Measurements from ENCODE around the gene LAMA2. TPM values are rescaled to one million over a fixed set of nuclear protein-coding genes. Genes with fewer than 3 reads are reported as not detected.
"Not testable (repeated sequence)": the region's sequence is repeated elsewhere in the genome, so short reads cannot be mapped to it uniquely, and the experiment has no call there.

LAMA2 gene
- total RNA-seq, 1 experiment from 2014 or later = 3.7 TPM

DNA sequence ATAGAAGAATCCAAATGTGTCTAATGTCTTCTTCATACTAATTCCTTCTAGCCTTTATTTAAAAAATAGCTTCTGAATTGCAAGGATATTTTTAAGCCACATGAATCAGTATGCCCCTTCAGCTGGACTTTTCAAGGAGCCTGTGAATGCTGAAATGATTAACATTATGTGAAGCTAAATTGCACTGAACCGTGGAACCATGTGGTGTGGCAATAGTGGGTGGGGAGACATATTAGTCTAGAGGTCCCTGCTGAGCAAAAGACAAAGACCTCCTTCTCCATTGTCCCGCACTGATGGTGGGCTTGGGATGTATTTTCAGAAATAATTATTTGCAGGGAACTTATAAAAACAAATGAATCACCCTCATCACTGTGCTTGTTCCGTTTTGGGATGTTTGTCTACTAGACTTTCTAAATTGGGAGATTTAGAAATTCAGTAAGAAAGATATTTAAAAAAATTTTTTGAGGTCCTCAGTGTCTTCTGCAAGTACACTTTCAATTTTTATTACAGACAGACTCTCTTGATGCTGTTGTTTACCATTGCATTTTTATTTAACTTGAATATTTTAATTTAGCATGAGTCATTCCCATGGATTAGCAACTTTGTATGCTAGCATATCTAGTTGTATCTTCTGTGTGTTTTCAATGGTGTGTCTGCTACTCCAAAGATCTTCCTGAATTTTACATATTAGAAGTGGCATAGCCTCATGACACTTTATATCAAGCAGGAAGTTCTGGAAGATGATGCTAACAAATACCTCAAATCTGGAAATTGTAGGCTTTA lies 238.1 kb downstream of the LAMA2 start:
- DNase-seq (ENCODE audit: low spot score) = no peak

GRCh38 chr6:129124347-129124746 lies 241.4 kb downstream of the LAMA2 start:
- no peak for DNase-seq (ENCODE audit: low spot score)

DNA sequence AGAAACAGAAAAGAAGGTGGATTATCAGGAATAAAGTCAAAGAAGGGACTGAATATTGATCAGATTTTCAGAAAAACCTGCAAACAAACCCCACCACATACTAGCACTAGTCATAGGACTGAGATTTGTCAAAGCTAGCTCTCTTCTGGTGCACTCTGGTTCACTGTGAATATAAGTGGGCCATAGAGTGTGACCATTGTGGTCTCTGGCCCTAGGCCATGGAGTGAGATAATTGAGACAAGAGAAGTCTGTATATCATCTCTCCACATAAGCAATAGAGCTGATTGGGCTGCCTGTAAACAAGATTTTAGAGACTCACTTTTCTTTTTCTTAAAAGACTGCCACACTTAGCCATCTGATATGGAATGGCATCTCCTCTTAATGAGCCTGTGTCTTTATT lies 247.2 kb downstream of the LAMA2 start:
- DNase-seq (ENCODE audit: low spot score) = no peak

DNA sequence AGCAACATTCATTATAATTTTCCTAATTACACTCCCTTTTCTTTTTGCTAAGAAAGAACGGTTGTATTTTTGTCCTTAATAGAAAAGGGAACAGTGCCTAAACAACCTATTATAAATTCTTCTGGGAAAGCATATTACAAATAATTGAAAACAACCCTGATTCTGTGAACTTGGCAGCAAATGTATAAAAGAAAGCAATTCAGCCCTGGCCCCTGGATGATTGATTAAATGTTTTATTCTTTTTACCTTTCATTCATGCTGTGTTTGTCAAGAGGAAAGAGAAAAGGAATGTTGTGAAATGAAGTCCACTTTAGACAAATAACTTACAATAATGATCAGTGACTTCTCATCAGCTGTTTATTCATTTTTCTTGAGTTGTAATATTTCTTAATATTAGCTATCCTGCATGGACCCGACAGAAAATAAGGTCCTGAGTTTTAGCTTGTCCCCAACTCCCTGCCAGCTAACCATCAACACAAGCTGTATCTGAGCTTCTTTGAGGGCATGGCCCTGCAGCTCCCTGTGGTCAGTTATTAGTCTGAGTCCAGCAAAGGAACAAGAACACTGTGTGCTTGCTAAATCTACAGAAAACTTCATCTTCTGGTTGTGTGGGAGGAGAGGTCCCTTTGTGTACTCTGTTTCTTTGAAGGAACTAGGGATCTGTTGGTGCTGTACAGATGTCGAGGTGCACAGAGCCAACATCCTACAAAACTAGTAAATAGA lies 248.2 kb downstream of the LAMA2 start:
- no peak for DNase-seq (ENCODE audit: low spot score)

DNA sequence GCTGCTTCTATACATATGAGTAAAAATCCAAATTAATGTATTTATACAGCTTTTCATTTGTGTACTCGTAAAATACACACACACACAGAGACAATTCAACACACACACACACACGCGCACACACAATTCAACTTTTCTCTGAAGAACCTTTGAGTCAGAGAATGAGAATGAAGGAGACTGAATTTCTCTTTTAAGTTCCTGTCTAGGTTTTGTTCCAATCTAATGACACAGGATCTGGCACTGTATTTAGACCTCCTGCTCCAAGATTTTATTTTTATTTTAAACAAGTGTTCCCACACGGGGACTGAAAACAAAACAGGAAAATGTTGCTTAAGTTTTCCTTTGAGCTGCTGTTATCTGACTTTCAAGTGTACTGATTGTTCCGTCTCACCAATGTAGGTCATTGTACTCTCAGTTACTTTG lies 250.8 kb downstream of the LAMA2 start:
- no peak for DNase-seq (ENCODE audit: low spot score)

- no peak for DNase-seq (ENCODE audit: low spot score)
Measured at GRCh38 chr6:129134535-129134934, 251.6 kb downstream of the LAMA2 start.

DNA sequence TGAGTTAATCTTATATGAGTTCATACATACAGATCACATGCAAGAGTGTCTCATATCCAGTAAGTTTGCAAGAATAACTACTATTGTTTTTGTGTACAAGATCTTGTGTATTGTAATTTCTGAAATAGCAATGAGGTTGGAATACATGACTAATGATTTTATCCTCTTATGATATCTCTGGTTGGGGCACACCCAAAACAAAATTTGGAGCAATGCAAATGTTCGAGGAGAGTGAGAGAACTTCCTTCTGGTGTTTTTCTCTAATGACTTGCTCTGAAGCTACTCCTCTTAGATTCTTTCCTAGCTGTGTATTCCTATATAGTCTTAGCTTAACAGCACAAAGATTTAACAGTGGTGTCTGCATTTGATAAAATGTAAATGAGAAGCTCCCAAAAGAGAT lies 252.5 kb downstream of the LAMA2 start:
- DNase-seq (ENCODE audit: low spot score) = no peak

DNA sequence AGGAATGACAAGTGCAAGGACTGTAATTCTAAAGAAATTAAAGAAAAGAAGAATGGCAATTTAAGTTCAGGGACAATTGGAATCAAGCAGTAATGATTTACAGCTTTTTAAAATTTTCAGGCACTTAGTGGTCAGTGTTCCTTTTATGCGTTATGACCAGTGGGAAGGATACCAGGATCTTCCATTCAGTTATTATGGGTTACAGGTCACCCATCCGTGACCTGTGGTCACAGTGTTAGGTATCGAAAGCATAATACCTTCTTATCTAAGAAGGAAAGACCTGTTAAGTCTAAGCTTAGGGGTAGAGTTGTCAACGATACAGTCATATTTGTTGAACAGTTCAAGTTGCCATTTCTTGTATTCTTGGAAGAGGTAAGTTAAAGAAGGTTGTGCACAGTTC lies 253.8 kb downstream of the LAMA2 start:
- DNase-seq (ENCODE audit: low spot score) = no peak

DNA sequence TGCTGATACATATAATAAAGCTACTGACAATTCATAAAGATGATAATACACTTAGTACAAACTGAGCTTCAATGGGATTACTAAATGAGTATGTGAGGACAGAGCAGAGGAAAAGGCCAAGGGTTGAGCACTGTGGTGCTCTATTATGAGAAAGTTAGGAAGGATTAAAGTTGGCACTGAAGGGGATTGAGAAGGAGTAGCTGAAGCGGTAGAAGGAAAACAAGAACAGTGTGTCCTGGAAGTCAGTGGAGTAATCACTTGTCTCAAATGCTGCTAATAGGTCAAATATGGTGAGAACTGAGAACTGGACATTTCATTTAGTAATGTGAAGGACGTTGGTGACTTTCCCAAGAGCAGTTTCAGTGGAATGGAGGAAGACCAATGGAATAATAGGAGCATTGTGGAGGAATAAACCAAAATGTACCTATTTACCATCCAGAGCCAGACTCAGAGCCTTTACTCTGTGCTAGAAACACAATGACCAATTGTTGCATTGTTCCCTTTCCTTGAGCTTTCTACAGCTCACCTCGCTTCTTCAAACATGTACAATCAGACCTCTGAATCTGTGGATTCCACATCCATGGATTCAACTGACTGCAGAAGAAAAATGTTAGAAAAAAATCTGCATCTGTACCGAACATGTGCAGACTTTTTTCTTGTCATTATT lies 255.9 kb downstream of the LAMA2 start:
- no peak for DNase-seq (ENCODE audit: low spot score)

GRCh38 chr6:129140526-129140925 lies 257.6 kb downstream of the LAMA2 start:
- DNase-seq (ENCODE audit: low spot score) = no peak

DNA sequence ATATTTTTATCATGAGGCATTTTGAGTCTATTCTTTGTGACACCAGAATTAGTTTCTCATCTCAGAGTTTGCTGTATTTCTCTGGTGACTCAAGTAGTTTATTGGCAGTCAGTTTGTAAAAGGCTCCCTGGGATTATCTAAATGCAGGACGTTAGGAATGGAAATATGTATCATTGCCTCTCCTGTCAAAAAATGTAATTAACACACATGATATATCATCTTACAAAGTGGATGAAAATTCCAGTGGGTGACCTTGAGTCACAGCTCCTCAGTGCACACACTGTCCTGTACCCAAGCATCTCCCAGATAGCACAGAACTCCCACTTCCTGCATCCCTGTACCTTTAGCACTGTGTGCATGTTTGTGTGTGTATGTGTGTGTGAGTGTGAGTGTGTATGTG lies 258.6 kb downstream of the LAMA2 start:
- peak; percentile 17 for DNase-seq (ENCODE audit: low spot score)

- DNase-seq (ENCODE audit: low spot score) = no peak
Measured at GRCh38 chr6:129146902-129147301, 264.0 kb downstream of the LAMA2 start.

GRCh38 chr6:129150507-129150906 lies 267.6 kb downstream of the LAMA2 start:
- no peak for DNase-seq (ENCODE audit: low spot score)

- DNase-seq (ENCODE audit: low spot score) = no peak
Measured at GRCh38 chr6:129153257-129153656, 270.3 kb downstream of the LAMA2 start.

GRCh38 chr6:129159242-129159641 lies 276.3 kb downstream of the LAMA2 start:
- DNase-seq (ENCODE audit: low spot score) = not testable (repeated sequence)

DNA sequence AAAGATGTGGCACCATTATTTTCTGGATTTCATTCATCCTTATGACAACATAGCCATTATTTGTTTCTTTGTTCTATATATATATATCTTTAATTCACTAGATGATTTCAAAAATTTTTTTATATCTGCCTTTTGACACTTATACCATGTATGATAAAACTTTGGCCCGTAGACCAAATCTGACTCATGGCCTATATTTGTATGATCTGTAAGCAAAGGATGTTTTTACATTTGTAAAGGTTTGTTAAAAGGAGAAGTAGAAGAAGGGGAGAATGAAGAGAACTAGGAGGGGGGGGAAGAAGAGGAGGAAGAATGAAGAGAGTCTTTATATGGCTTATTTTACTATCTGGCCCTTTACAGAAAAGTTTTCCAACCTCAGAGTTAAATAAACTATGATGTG lies 279.7 kb downstream of the LAMA2 start:
- DNase-seq (ENCODE audit: low spot score) = no peak

DNA sequence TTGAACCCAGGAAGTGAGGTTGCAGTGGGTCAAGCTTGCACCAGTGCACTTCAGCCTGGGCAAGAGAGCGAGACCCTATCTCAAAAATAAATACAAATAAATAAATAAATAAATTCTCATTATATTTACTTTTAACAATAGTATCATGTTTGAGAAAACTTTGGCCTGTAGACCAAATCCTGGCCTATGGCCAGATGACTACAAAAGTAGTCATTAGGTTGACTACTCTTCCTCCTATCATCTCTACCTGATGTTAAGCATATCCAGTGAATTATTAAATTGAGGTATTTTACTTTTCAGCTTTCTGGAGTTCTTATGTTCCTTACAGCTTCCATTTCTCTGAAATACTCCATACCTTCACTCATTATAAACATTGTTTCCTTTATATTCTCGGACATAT lies 280.6 kb downstream of the LAMA2 start:
- no peak for DNase-seq (ENCODE audit: low spot score)

GRCh38 chr6:129164032-129164431 lies 281.1 kb downstream of the LAMA2 start:
- DNase-seq (ENCODE audit: low spot score) = no peak

DNA sequence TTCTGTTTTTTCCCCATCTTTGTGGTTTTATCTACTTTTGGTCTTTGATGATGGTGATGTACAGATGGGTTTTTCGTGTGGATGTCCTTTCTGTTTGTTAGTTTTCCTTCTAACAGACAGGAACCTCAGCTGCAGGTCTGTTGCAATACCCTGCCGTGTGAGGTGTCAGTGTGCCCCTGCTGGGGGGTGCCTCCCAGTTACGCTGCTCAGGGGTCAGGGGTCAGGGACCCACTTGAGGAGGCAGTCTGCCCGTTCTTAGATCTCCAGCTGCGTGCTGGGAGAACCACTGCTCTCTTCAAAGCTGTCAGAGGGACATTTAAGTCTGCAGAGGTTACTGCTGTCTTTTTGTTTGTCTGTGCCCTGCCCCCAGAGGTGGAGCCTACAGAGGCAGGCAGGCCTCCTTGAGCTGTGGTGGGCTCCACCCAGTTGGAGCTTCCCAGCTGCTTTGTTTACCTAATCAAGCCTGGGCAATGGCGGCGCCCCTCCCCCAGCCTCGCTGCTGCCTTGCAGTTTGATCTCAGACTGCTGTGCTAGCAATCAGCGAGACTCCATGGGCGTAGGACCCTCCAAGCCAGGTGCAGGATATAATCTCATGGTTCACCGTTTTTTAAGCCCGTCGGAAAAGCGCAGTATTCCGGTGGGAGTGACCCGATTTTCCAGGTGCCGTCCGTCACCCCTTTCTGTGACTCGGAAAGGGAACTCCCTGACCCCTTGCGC lies 289.5 kb downstream of the LAMA2 start:
- DNase-seq (ENCODE audit: low spot score) = not testable (repeated sequence)

GRCh38 chr6:129175066-129175465 lies 292.1 kb downstream of the LAMA2 start:
- no peak for DNase-seq (ENCODE audit: low spot score)

GRCh38 chr6:129177801-129178200 lies 294.9 kb downstream of the LAMA2 start:
- DNase-seq (ENCODE audit: low spot score) = no peak

DNA sequence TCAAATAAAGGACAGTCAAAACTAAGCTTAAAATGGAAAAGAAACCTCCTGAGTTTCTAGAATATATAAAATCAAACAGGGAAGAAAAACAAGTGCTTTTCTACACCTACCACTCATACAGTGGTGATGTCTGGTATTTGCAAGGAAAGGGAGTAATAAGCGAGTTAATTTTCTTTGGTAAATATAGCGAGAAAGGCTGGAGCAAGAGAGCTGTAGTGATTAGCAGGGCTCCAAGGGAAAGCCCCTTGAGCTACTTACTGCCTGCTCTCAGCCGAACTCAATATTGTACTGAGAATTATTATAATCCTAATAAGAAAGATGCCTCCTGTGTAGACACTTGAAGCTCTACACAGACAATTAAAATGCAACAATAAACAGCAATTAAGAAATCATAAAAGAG lies 296.3 kb downstream of the LAMA2 start:
- DNase-seq (ENCODE audit: low spot score) = no peak

All from A172 (cell line).